ENCODE measurements around the gene TMEM50B.
A peak's percentile ranks its signal among the peaks of the same experiment; 100 is the strongest.

The TMEM50B gene

DNA sequence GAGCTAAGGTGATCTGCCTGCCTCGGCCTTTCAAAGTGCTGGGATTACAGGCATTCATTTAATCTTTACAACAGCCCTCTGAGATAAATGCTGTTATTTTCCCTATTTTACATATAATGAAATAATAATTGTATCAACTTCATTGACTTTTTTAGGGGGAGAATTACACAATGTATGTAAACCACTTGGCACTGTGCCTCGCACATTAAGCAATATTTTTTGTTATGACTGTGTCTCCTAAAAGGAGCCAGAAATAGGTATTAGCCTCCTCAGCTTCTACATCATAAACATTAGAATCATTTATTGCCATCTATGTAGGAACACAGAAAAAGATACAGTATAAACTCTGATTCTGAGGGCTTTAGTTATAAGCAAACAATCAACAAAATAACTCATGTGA is 12.8 kb upstream of the TMEM50B start:
- Histone ChIP-seq H3F3A (ENCODE audit: insufficient read depth, low read length) (no peaks in the 10 kb centered on the region), H3K4me3 (ENCODE audit: low read length) (no peak overlapping the region), H3K36me3 (replicated peaks; ENCODE audit: insufficient read depth, low read length) (no peaks in the 10 kb centered on the region), H3K9me2 (replicated peaks; ENCODE audit: insufficient read depth, low read length) (no peaks in the 10 kb centered on the region), H3K79me2 (ENCODE audit: low read length) (no peaks in the 10 kb centered on the region), H3K4me2 (ENCODE audit: low read depth, low read length) (no peak overlapping the region), H3K9me3 (replicated peaks; ENCODE audit: insufficient read depth, low read length) (no peaks in the 10 kb centered on the region), H3K4me1 (ENCODE audit: low read length) (peaks cover 5% of the 10 kb centered on the region; the same call in 1 of the 2 replicates), H3K27ac (ENCODE audit: low read length) (no peak overlapping the region), H4K20me1 (ENCODE audit: insufficient read depth, low read length) (no peaks in the 10 kb centered on the region), H3K9ac (ENCODE audit: low read length) (no peak overlapping the region), H3K27me3 (replicated peaks; ENCODE audit: insufficient read depth, low read length) (no peaks in the 10 kb centered on the region), H2AFZ (ENCODE audit: low read length) (no peak overlapping the region)
- DNase-seq, result no peak
- TF ChIP-seq CTCF (IDR thresholded peaks at IDR 0.05; ENCODE audit: low read length) (no peak), EZH2 (optimal IDR thresholded peaks at IDR 0.05; ENCODE audit: low read depth, low read length) (no peak), EZH2phosphoT487 (IDR thresholded peaks at IDR 0.05; ENCODE audit: low read length) (no peak)

DNA sequence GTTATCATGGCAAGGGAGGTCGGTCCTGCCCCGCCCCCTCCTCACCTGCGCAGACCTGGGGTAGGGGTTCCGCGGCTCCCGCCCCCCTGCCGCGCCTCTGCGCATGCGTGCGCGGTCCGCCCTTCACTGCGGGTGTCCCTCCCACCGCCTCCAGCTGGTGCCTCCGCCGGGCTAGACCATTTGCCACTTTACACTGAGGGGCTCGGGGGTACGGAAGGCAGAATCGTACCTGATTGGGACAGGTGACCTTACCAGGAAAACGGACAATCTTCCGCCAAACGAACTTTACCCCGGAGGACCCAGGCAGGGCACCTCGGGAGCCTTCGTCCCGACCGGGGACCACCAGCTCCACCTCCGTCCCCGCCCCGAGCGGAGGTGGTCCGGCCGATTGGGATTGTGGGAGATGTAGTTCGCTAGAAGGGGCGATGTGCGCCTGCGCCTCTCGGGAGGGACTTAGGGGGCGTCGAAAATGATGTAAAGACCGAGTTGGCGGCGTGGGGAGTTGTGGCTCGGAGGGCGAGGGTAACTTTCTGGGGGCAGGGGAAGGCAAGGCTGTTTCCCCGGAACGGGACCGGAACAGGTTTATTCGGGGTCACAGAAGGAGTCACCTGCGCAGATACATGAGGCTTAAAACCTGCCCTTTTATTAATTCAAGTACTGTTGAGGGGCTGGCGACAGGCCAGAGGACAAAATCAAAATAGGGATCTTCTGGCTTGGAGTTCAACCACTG is 11.8 kb upstream of the TMEM50B start, which contains the start of gene DNAJC28:
TSS of gene DNAJC28 (minus strand) at position 344 of the 730 bp plus-strand sequence. CDS start 2,323 bp downstream, outside the sequence.
- TF ChIP-seq CTCF (IDR thresholded peaks at IDR 0.05; ENCODE audit: low read length) (no peak), EZH2 (optimal IDR thresholded peaks at IDR 0.05; ENCODE audit: low read depth, low read length) (no peak), EZH2phosphoT487 (IDR thresholded peaks at IDR 0.05; ENCODE audit: low read length) (no peak)
- Histone ChIP-seq H3K36me3 (replicated peaks; ENCODE audit: insufficient read depth, low read length) (no peaks in the 10 kb centered on the region), H3K4me3 (ENCODE audit: low read length) (peak within 1 kb of the TSS; percentile 92), H3K4me2 (ENCODE audit: low read depth, low read length) (peak within 1 kb of the TSS; percentile 91), H3K27ac (ENCODE audit: low read length) (no peak within 1 kb of the TSS; the same call in 1 of the 2 replicates), H3K27me3 (replicated peaks; ENCODE audit: insufficient read depth, low read length) (no peaks in the 10 kb centered on the region), H4K20me1 (ENCODE audit: insufficient read depth, low read length) (no peaks in the 10 kb centered on the region), H3K79me2 (ENCODE audit: low read length) (no peaks in the 10 kb centered on the region), H3K9ac (ENCODE audit: low read length) (peak within 1 kb of the TSS; percentile 68), H2AFZ (ENCODE audit: low read length) (peak within 1 kb of the TSS; percentile 98), H3F3A (ENCODE audit: insufficient read depth, low read length) (no peaks in the 10 kb centered on the region), H3K4me1 (ENCODE audit: low read length) (peaks cover 5% of the 10 kb centered on the region; the same call in 1 of the 2 replicates), H3K9me3 (replicated peaks; ENCODE audit: insufficient read depth, low read length) (no peaks in the 10 kb centered on the region), H3K9me2 (replicated peaks; ENCODE audit: insufficient read depth, low read length) (no peaks in the 10 kb centered on the region)
- DNase-seq, result peak; percentile 95

GRCh38 chr21:33490991-33491372 is 11.2 kb upstream of the TMEM50B start:
- Histone ChIP-seq H3F3A (ENCODE audit: insufficient read depth, low read length) (no peaks in the 10 kb centered on the region), H3K27me3 (replicated peaks; ENCODE audit: insufficient read depth, low read length) (no peaks in the 10 kb centered on the region), H3K9ac (ENCODE audit: low read length) (peak overlapping the region; percentile 68; the same call in 1 of the 2 replicates), H3K36me3 (replicated peaks; ENCODE audit: insufficient read depth, low read length) (no peaks in the 10 kb centered on the region), H3K4me2 (ENCODE audit: low read depth, low read length) (peak overlapping the region; percentile 91), H3K27ac (ENCODE audit: low read length) (no peak overlapping the region), H3K9me2 (replicated peaks; ENCODE audit: insufficient read depth, low read length) (no peaks in the 10 kb centered on the region), H4K20me1 (ENCODE audit: insufficient read depth, low read length) (no peaks in the 10 kb centered on the region), H3K79me2 (ENCODE audit: low read length) (no peaks in the 10 kb centered on the region), H2AFZ (ENCODE audit: low read length) (peak overlapping the region; percentile 98), H3K4me3 (ENCODE audit: low read length) (peak overlapping the region; percentile 92), H3K9me3 (replicated peaks; ENCODE audit: insufficient read depth, low read length) (no peaks in the 10 kb centered on the region), H3K4me1 (ENCODE audit: low read length) (peaks cover 5% of the 10 kb centered on the region; the same call in 1 of the 2 replicates)
- TF ChIP-seq EZH2phosphoT487 (IDR thresholded peaks at IDR 0.05; ENCODE audit: low read length) (no peak), EZH2 (optimal IDR thresholded peaks at IDR 0.05; ENCODE audit: low read depth, low read length) (no peak), CTCF (IDR thresholded peaks at IDR 0.05; ENCODE audit: low read length) (no peak)
- DNase-seq, result no peak
